ENCODE measurements around the gene CERS2. TPM values are rescaled to one million over a fixed set of nuclear protein-coding genes. Genes with fewer than 3 reads are reported as not detected.

CERS2 gene
- total and polyA plus RNA-seq, 2 of the 8 experiments (the other 6 are each of a cell fraction or from before 2014, with no cell fraction given): 216 to 237 TPM

GRCh38 chr1:150994248-150994647, 19.6 kb upstream of the CERS2 start:
- no peak for DNase-seq (ENCODE audit: low read depth in 1 of 2, low spot score in 2 of 2)
- no peak overlapping the region for H2BK120ac ChIP-seq (replicated peaks; ENCODE audit: low read depth, low read length)
- no peak overlapping the region for H2BK20ac ChIP-seq (ENCODE audit: low read length)
- no peaks in the 10 kb centered on the region for H3K79me1 ChIP-seq (ENCODE audit: low read depth, low read length)
- H3K23me2 ChIP-seq (ENCODE audit: low read depth, low read length): no peaks in the 10 kb centered on the region
- H2AK5ac ChIP-seq (ENCODE audit: low read depth, low read length): no peak overlapping the region
- H3K4me2 ChIP-seq (ENCODE audit: insufficient read depth in 1 of 2, low read depth in 2 of 2, low read length in 2 of 2): no peak overlapping the region
- no peaks in the 10 kb centered on the region for H3K79me2 ChIP-seq (ENCODE audit: control insufficient read depth in 1 of 2, insufficient read depth in 2 of 2, low read length in 2 of 2)
- no peak overlapping the region for H3K9ac ChIP-seq (replicated peaks in 1 of 4; ENCODE audit: extremely low read depth in 1 of 4, low read depth in 3 of 4, low read length in 3 of 4)
- TF ChIP-seq RBBP5 (IDR thresholded peaks at IDR 0.05; ENCODE audit: borderline replicate concordance, low read depth, low read length) (no peak), BRCA1 (IDR thresholded peaks at IDR 0.05; ENCODE audit: low read depth, low read length) (no peak), YY1 (IDR thresholded peaks at IDR 0.05; ENCODE audit: low read depth, low read length) (no peak), ATF3 (IDR thresholded peaks at IDR 0.05; ENCODE audit: insufficient read depth, low read depth, low read length) (no peak), SUZ12 (IDR thresholded peaks at IDR 0.05; ENCODE audit: low read length) (no peak)
- no peak overlapping the region for H2BK12ac ChIP-seq (ENCODE audit: low read depth, low read length)
- no peak overlapping the region for H3K23ac ChIP-seq (ENCODE audit: insufficient read length)
- no peaks in the 10 kb centered on the region for H4K20me1 ChIP-seq (replicated peaks in 1 of 2; ENCODE audit: control insufficient read depth in 1 of 2, insufficient read depth in 2 of 2, low read length in 2 of 2)
- H3K36me3 ChIP-seq (ENCODE audit: control insufficient read depth in 2 of 4, insufficient read depth in 4 of 4, low read length in 3 of 4): peaks cover 0 to 7% (median 5%) of the 10 kb centered on the region in 4 experiments; a peak in 6 of 8 replicates
- WGBS, 2 experiments (ENCODE audit: extremely low coverage in 1 of 2, insufficient coverage in 1 of 2, insufficient read length in 1 of 2, insufficient replicate concordance in 2 of 2, low coverage in 1 of 2, low lambda C conversion rate in 2 of 2, missing lambda C conversion rate in 1 of 2): 93% methylated on average over 3 of the region's 3 CpGs; no CpG with 5 or more reads in 1 of the 2 experiments
- H2BK15ac ChIP-seq (ENCODE audit: low read length): no peak overlapping the region
- H3K4me1 ChIP-seq (replicated peaks in 1 of 4; ENCODE audit: control insufficient read depth in 3 of 4, insufficient read depth in 4 of 4, low read length in 3 of 4): peaks cover 0 to 4% (median 0%) of the 10 kb centered on the region in 4 experiments; a peak in 1 of 7 replicates
- H4K8ac ChIP-seq (ENCODE audit: extremely low read depth, insufficient read depth, low read length): no peak overlapping the region
- H3K9me3 ChIP-seq (ENCODE audit: insufficient read depth in 2 of 2, low read depth in 1 of 2, low read length in 1 of 2): no peaks in the 10 kb centered on the region
- no peak overlapping the region for H2AFZ ChIP-seq (ENCODE audit: low read length)
- H3K27ac ChIP-seq (ENCODE audit: low read depth, low read length): no peak overlapping the region
- H3K4ac ChIP-seq (replicated peaks; ENCODE audit: insufficient read length, low read depth, low read length): no peak overlapping the region
- no peak overlapping the region for H4K91ac ChIP-seq (replicated peaks; ENCODE audit: insufficient read length, low read length)
- POLR2A ChIA-PET (ENCODE audit: partially characterized antibody): interaction anchor here (0.6 to 6.3 kb wide), 5 partner anchors 12 to 63 kb away, joined by 3 to 44 read pairs (median 4); partner anchors contain the start of genes ANXA9 and MINDY1
- no peak overlapping the region for H2BK5ac ChIP-seq (ENCODE audit: low read depth, low read length)
- no peak overlapping the region for H3K56ac ChIP-seq (replicated peaks; ENCODE audit: insufficient read length, low read depth, low read length)
- H4K5ac ChIP-seq (ENCODE audit: insufficient read length, low read depth, low read length): no peak overlapping the region
- no peak for FAIRE-seq
- no peak overlapping the region for H3K18ac ChIP-seq (ENCODE audit: extremely low read depth, low read length)
- H3K14ac ChIP-seq (ENCODE audit: insufficient read length): no peak overlapping the region
- CTCF ChIA-PET (ENCODE audit: partially characterized antibody): interaction anchor here (1.2 to 7.0 kb wide), 11 partner anchors 8 to 105 kb away, joined by 3 to 183 read pairs (median 6); partner anchors contain the start of genes ANXA9, CDC42SE1, CERS2 and MINDY1
- no peak overlapping the region for H3K4me3 ChIP-seq (ENCODE audit: extremely low read depth in 1 of 4, insufficient read depth in 2 of 4, low read depth in 3 of 4, low read length in 4 of 4)
- H3K27me3 ChIP-seq (replicated peaks in 1 of 4; ENCODE audit: control insufficient read depth in 3 of 4, extremely low read depth in 1 of 4, insufficient read depth in 3 of 4, low read length in 3 of 4): no peaks in the 10 kb centered on the region

Measured in H1 (cell line).